Subcutaneous adipose tissue (tissue), 4 donors: Measurements from ENCODE around the gene TACC2. TPM values are rescaled to one million over a fixed set of nuclear protein-coding genes. Genes with fewer than 3 reads are reported as not detected.

ENCODE experiments used
- CTCF ChIP-seq: fragments of 450-650 bp; IDR thresholded peaks from one replicate; pipeline ENCODE4 v1.5.1; 2016; ENCODE audit warnings: low read depth, mild to moderate bottlenecking, control low read depth, antibody characterized with exemption, moderate library complexity
- total RNA-seq, 4 donors: library from RNA; depleted of rRNA; stranded (reverse); fragments of >200 nt; gene quantifications; one replicate each; pipeline ENCODE4 v1.1.0, GENCODE V29; 2016

Gene TACC2
- total RNA-seq, 4 donors from 2014 or later, result 16.1 to 71.6 (median 23.3) TPM

- no peak for TF ChIP-seq CTCF
These were observed 302.8 kb downstream of the TACC2 start for GRCh38 chr10:122291739-122292138.

- TF ChIP-seq CTCF, result no peak
These were observed 303.4 kb downstream of the TACC2 start for GRCh38 chr10:122292376-122292775.

- TF ChIP-seq CTCF, result no peak
These were observed 304.4 kb downstream of the TACC2 start for GRCh38 chr10:122293156-122293960.

- no peak for TF ChIP-seq CTCF
These were observed 305.0 kb downstream of the TACC2 start for GRCh38 chr10:122293961-122294380.

- no peak for TF ChIP-seq CTCF
These were observed 305.8 kb downstream of the TACC2 start for GRCh38 chr10:122294511-122295450.

GRCh38 chr10:122295451-122295809 lies 306.5 kb downstream of the TACC2 start:
- no peak for TF ChIP-seq CTCF

GRCh38 chr10:122296363-122297120 lies 307.6 kb downstream of the TACC2 start:
- TF ChIP-seq CTCF, result no peak
